Gastroesophageal sphincter (tissue), 4 donors: ENCODE data around the gene FLYWCH1. TPM values are rescaled to one million over a fixed set of nuclear protein-coding genes. Genes with fewer than 3 reads are reported as not detected.

Experiments
- ATAC-seq: fragments of 150-250 bp; one replicate; pipeline ENCODE4 v1.9.1; 2016; ENCODE audit warnings: mild to moderate bottlenecking, moderate library complexity
- H3K27ac ChIP-seq, 4 donors: fragments of 200-600 bp; sonication (generic) in 3 of 4; 1 replicate in 3 of 4; 2 replicates in 1 of 4; pipeline ENCODE4 v1.5.1; 2016 to 2019
- H3K27me3 ChIP-seq: fragments of 200-600 bp; sonication (generic); one replicate; pipeline ENCODE4 v1.5.1; 2019
- H3K36me3 ChIP-seq, 2 donors: fragments of 200-600 bp; sonication (generic); one replicate each; pipeline ENCODE4 v1.5.1; 2019; ENCODE audit warnings: control low read depth in 1 of 2
- H3K4me1 ChIP-seq, 3 donors: fragments of 200-600 bp; sonication (generic); 1 replicate in 2 of 3; 2 replicates in 1 of 3; pipeline ENCODE4 v1.5.1; 2016 to 2019; ENCODE audit warnings: control low read depth in 2 of 3
- H3K4me3 ChIP-seq, 2 donors: fragments of 200-600 bp; sonication (generic); one replicate each; pipeline ENCODE4 v1.5.1; 2019; ENCODE audit warnings: mild to moderate bottlenecking in 1 of 2, moderate library complexity in 1 of 2
- H3K9me3 ChIP-seq, 3 donors: fragments of 200-600 bp; sonication (generic); one replicate each; pipeline ENCODE4 v1.5.1; 2017 to 2019; ENCODE audit warnings: control low read depth in 2 of 3
- EP300 ChIP-seq: sonication (generic); formaldehyde crosslinking; IDR thresholded peaks from one replicate; pipeline ENCODE4 v1.6.1; 2017; ENCODE audit warnings: antibody characterized with exemption, mild to moderate bottlenecking
- POLR2A ChIP-seq, 2 donors: fragments of 450-650 bp; IDR thresholded peaks; one replicate each; pipeline ENCODE4 v1.6.1; 2017; ENCODE audit warnings: antibody characterized with exemption in 2 of 2, mild to moderate bottlenecking in 2 of 2, moderate library complexity in 1 of 2
- POLR2AphosphoS5 ChIP-seq: sonication (generic); formaldehyde crosslinking; IDR thresholded peaks from one replicate; pipeline ENCODE4 v1.6.1; 2017; ENCODE audit warnings: antibody characterized with exemption
- WGBS, 2 donors: methylation state at CpG; one replicate each; pipeline ENCODE4 v1.1.5; 2018; ENCODE audit warnings: low coverage in 1 of 2; 5-methylcytosine and 5-hydroxymethylcytosine counted together
- total RNA-seq, 4 donors: library from RNA; depleted of rRNA; stranded (reverse); fragments of >200 nt; gene quantifications; one replicate each; pipeline ENCODE4 v1.1.0, GENCODE V29; 2016
- TF ChIP-seq, protein P1 (sequence below), 4 experiments: fragments of 200-600 bp in 2 of 4; fragments of 450-650 bp in 2 of 4; sonication (generic) in 1 of 4; IDR thresholded peaks; one replicate each; pipeline ENCODE4 v1.5.1; 2017 to 2019; ENCODE audit warnings: antibody characterized with exemption in 4 of 4, mild to moderate bottlenecking in 2 of 4, moderate library complexity in 2 of 4

FLYWCH1 gene
- total RNA-seq, 4 donors from 2014 or later = 34.5 to 66.5 (median 51.2) TPM

DNA sequence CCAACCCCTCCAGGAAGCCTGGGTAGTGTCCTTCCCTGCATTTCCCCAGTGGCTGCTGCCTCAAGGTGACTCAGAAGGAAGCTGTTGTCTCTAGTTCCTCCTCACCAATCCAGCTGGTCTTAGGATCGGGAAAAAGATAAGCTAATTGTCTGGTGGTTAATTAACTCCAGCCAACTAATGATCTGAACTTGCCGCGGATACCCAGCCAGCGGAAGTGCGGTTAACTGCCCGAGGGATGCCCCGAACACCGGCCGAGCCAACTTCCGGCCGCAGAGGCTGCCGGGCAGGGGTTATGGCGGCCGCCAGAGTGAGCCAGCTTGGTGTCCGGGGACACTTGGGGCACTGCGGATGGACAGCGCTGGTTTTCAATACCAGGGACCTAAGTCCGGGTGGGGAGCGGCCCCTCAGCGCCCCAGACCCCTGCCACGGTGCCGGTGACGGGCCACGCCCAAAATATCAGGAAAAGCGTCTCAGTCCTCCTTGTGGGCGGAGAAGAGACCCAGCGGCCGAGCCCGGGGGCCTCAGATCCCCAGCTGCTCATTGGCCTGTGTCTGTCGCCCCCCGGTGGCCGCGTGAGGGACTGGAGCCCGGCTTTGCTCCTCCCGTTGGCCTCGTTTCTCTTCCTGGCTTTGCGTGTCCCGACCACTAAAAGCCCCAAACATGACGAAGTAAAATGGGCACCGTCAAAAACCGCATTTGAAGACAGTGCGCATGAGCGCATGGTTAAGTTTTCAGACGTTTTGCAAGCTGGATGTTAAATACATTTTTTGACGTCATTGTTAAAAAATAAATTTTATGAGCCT lies 43.5 kb upstream of the FLYWCH1 start:
- peak; percentile 99 for ATAC-seq
- Histone ChIP-seq H3K9me3 (no peaks in the 10 kb centered on the region), H3K36me3 (no peaks in the 10 kb centered on the region), H3K4me3 (peak overlapping the region; percentile 67 to 69), H3K4me1 (peaks cover 0 to 13% (median 0%) of the 10 kb centered on the region in 3 donors), H3K27ac (peak overlapping the region; percentile 83 to 96 (median 92)), H3K27me3 (peaks cover 20% of the 10 kb centered on the region)
- 1 to 3% methylated on average over 13 to 20 of the region's 45 CpGs for WGBS, 2 donors
- TF ChIP-seq, protein P1, sequence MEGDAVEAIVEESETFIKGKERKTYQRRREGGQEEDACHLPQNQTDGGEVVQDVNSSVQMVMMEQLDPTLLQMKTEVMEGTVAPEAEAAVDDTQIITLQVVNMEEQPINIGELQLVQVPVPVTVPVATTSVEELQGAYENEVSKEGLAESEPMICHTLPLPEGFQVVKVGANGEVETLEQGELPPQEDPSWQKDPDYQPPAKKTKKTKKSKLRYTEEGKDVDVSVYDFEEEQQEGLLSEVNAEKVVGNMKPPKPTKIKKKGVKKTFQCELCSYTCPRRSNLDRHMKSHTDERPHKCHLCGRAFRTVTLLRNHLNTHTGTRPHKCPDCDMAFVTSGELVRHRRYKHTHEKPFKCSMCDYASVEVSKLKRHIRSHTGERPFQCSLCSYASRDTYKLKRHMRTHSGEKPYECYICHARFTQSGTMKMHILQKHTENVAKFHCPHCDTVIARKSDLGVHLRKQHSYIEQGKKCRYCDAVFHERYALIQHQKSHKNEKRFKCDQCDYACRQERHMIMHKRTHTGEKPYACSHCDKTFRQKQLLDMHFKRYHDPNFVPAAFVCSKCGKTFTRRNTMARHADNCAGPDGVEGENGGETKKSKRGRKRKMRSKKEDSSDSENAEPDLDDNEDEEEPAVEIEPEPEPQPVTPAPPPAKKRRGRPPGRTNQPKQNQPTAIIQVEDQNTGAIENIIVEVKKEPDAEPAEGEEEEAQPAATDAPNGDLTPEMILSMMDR (IDR thresholded peaks at IDR 0.05) = peak in 3 of 4 experiments; percentile 94 to 99 (median 97)
- TF ChIP-seq POLR2A (IDR thresholded peaks at IDR 0.05) (peak in 1 of 2 donors; percentile 56), EP300 (no peak), POLR2AphosphoS5 (peak; percentile 47)

DNA sequence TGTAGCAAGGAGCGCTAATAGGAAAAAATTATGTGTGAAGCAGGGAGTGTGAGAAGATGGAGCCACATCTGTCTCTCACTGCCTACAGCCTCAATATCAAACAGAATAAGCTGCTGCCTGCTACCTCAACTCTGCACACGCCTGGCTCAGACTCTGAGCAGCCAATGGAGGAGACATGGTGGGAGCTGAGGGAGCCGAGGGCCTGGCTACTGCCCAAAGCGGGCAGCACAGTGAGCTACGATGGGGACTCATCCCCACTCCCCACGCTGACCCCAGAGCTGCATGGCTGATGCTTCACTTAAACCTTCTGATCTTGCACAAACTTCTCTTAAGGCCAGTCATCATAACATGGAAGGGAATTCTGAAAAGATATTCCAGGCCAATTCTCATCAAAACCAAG lies 39.8 kb upstream of the FLYWCH1 start:
- Histone ChIP-seq H3K36me3 (no peaks in the 10 kb centered on the region), H3K4me1 (peaks cover 0 to 21% (median 4%) of the 10 kb centered on the region in 3 donors), H3K4me3 (no peak overlapping the region), H3K27ac (no peak overlapping the region), H3K27me3 (peaks cover 3% of the 10 kb centered on the region), H3K9me3 (no peaks in the 10 kb centered on the region)
- no peak for ATAC-seq
- 72 to 74% methylated on average over 3 to 6 of the region's 6 CpGs for WGBS, 2 donors
- no peak for TF ChIP-seq POLR2AphosphoS5
- TF ChIP-seq EP300 = no peak
- TF ChIP-seq, protein P1 (IDR thresholded peaks at IDR 0.05) = no peak
- TF ChIP-seq POLR2A (IDR thresholded peaks at IDR 0.05) = no peak

DNA sequence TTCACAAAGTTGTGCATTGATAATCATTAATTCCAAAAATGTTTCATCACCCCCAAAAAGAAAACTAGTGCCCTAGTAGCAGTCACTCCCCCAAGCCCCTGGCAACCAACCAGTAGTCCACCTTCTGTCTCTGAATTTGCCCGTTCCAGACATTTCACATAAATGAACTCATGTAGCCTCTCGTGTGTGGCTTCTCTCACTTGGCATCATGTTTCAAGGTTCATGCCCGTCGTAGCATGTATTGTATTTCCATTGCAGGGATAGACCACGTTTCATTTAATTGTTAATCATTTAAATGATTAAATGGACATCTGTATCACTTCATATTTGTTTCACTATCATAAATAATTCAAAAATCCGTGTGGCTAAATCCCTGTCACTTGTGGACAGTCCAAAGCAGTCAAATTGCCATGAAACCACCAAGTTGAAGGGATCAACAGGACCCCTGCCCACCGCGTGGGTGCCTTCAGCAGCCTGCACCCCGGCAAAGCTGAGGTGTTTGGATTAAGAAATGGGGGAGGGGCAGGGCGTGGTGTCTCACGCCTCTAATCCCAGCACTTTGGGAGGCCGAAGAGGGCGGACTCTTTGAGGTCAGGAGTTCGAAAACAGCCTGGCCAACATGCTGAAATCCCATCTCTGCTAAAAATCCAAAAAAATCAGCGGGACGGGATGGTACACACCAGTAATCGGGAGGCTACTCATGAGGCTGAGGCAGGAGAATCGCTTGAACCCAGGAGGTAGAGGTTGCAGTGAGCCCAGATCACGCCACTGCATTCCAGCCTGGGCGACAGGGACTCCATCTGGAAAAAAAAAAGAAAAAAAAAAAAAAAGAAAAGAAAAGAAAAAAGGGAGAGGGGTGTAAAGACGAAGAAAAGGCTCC lies 37.5 kb upstream of the FLYWCH1 start:
- Histone ChIP-seq H3K27me3 (peaks cover 3% of the 10 kb centered on the region), H3K9me3 (no peaks in the 10 kb centered on the region), H3K4me3 (no peak overlapping the region), H3K36me3 (no peaks in the 10 kb centered on the region), H3K4me1 (peaks cover 0 to 8% (median 4%) of the 10 kb centered on the region in 3 donors), H3K27ac (no peak overlapping the region)
- WGBS, 2 donors = 38 to 50% methylated on average over 10 to 17 of the region's 21 CpGs
- TF ChIP-seq EP300 (no peak), POLR2AphosphoS5 (no peak), POLR2A (IDR thresholded peaks at IDR 0.05) (no peak)
- TF ChIP-seq, protein P1 (IDR thresholded peaks at IDR 0.05) = no peak
- ATAC-seq = no peak

GRCh38 chr16:2874912-2875362 lies 36.8 kb upstream of the FLYWCH1 start:
- peaks cover 0 to 8% (median 4%) of the 10 kb centered on the region in 3 donors for H3K4me1 ChIP-seq
- H3K27ac ChIP-seq = no peak overlapping the region
- H3K27me3 ChIP-seq = peaks cover 3% of the 10 kb centered on the region
- no peaks in the 10 kb centered on the region for H3K36me3 ChIP-seq
- ATAC-seq = peak; percentile 99
- TF ChIP-seq EP300 = no peak
- TF ChIP-seq, protein P1 (IDR thresholded peaks at IDR 0.05) = peak in 3 of 4 experiments; percentile 87 to 96 (median 96)
- no peak overlapping the region for H3K4me3 ChIP-seq
- no peaks in the 10 kb centered on the region for H3K9me3 ChIP-seq
- WGBS, 2 donors = 2 to 7% methylated on average over 13 to 25 of the region's 25 CpGs
